GM18867 (cell line): ENCODE results near the gene HCN1.
"Not testable (repeated sequence)": the region's sequence is repeated elsewhere in the genome, so short reads cannot be mapped to it uniquely, and the experiment has no call there.

Experiments
- ATAC-seq: cut with Tn5 transposase; IDR thresholded peaks from one replicate; pipeline ENCODE4 v1.9.1; 2021; ENCODE audit warnings: mild to moderate bottlenecking, moderate library complexity; ENCODE audit not compliant: unreplicated experiment

Gene HCN1

DNA sequence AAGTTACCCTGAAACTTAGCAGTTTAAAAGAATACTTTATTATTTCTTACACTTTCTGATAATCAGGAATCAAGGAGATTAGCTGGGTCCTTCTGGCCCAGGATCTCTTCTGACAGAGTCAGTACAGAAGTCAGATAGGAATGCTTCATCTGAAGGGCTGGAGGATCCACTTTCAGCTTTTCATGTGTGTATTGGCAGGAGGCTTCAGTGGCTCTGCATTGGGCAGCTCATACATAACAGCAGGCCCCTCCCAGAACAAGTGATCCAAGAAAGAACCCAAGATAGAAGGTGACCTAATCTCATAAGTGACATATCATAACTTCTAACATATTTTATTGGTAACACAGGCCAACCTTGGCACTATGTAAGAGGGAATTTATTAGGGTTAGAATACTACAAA lies 258.4 kb downstream of the HCN1 start:
- ATAC-seq, result no peak

DNA sequence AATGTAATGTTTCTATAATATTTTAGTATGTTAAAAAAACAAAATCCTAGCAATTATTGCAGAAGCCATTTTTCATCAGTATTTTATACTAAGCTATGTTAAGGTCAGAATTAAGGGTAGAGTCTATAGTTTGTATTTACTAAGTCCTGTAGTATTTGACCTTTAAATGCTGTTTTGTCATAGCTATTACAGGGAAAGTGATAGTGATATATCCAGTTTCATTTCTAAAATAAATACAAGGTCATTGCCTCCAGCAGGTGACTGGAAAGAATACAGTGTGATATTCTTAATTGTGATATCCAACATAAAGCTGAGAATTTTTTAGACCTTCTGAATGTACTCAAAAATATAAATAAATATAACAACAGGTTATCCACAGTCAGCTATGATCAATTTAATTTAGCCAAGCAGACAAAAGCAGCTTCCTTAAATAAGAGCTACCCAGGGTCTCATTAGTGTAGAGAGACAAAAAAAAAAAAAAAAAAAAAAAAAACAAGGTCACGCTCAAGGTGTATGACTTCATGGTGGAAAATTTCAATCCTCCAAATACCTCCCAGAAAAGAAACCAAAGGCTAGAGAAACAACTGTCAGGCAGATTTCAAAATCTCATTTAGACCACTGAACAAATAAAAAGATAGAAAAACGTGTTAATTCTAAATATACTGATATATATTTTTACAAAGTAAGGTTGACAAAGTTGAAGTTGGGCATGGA lies 278.7 kb downstream of the HCN1 start:
- no peak for ATAC-seq

DNA sequence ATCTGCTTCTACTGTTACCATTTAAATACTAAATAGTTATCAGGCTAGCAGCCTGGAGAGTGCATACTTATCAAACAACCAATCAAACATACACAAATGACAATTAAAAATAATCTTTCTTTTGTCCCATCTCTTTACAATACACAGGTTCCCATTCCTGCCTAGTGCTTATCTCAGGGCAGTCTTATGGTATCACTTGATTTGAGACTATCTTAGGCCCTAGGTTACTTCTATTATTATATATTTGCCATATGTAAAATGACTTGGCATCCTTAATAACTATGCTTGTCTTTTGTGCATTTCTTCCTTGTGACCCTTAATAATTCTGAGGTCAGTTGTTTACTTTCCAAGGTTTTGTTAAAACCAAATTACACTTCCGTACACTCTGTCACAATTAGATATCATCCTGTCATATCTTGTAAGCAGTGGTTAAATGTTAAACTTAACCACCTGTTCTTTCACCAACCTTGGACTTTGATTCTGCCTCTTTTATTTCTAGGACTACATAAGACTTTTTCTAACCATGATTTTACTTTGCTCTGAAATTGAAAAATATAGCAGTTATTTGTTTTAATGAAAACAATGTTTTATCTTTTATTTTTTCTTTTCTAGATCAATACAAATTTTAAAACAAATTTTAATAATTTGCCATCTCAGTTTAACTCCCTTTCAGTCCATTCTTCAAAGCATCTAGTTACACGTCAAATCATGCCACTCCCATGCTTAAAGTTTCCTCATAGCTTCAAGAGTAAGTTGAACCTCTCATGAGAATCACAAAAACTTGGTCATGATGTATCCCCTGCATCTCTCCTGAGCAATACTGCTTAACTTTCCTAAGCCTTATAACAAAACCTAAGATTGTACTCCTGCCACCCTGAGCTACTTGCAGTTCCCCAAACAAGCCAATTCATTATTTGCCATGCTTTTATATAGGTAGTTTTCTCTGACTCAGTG lies 281.3 kb downstream of the HCN1 start:
- ATAC-seq, result no peak

DNA sequence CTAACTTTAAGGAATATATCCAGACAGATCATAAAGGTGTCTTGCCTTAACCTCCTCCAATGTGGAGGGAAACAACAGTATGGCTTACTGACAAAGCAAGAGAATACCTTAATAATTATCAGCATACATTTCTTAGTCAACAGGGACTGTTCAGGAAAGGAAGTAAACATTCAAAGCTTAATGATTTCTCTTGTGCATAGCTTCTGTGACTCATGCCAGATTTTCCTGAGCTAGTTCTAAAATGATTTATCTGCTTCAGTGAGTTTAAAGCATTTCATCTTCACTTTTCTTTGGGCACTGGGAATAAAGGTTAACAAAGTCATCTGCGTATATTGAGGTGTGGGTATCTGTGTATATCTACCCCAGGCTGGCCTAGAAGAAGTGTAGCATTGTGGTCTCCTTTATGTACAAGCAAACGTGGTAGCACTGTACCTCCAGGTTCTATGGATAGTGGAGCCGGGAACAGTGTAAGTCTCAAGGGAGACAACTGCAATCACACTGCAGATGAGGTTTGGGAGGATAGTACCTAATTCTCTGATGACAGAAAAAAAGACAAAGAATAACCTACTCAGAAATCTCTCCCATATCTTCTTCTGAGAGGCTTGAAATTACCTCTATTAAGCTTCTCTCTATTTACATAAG lies 284.1 kb downstream of the HCN1 start:
- ATAC-seq, result no peak

DNA sequence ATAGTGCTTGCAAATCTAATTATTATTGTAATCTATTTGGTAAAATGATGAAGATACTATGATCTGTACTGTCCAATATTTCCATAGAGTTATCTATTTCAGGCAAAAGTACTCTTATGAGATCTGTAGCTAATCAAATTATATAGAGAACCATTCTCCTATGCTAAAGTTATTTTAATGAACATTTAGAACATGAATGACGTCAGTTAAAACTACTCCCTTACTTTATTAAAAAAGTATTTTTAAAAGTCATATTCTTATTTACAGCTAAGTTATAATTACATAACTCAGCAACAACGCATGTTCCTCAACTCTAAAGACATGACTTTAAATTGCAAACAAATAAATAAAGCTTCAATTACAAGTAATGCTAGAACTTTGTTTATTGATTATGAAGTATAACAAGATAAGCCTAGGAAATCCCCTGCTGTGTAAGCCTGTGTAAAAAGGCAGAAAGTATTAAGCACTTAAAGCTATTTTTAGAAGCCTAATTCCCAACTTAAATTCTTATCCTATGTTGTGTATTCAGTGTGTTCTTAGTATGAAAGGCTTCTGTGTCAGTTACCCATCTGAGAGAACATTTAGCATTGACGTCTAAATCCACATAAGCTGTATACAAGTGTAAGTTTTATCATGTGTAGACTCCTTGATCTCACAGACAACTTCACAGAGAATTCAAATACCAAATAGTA lies 285.7 kb downstream of the HCN1 start:
- ATAC-seq, result no peak

DNA sequence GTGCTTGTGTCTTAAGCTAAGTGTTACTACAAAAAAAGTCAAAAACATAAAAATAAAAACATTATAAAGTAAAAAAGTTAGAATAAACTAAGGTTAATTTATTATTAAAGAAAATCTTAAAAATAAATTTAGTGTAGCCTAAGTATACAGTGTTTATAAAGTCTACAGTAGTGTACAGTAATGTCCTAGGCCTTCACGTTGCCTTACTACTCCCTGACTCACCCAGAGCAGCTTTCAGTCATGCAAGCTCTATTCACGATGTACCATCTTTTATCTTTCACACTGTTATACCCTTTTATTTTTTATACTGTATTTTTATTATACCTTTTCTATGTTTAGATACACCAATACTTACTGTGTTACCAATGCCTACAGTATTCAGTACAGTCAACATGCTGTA lies 288.1 kb downstream of the HCN1 start:
- no peak for ATAC-seq

DNA sequence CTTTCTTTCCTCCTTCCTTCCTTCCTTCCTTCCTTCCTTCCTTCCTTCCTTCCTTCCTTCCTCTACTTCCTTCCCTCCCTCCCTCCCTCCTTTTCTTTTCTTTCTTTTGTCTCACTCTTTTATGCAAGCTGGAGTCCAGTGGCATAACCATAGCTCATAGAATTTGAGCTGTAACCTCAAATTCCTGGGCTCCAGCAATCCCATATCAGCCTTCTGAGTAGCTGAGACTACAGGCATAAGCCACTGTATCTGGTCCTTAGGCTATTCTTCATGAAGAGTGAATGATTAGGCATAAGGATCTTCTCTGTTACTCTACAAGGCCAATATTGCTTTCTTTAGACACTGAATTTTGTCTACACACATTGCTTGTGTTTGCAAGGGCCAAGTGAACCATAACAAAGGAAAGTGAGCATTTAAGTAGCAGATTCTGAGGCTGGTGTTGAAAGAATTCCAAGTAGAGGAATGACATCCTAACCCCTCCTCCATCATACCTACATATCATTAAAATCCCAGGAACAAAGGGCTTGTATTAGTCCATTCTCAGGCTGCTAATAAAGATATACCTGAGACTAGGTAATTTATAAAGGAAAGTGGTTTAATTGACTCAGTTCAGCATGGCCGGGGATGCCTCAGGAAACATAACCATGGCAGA lies 293.2 kb downstream of the HCN1 start:
- ATAC-seq, result no peak

DNA sequence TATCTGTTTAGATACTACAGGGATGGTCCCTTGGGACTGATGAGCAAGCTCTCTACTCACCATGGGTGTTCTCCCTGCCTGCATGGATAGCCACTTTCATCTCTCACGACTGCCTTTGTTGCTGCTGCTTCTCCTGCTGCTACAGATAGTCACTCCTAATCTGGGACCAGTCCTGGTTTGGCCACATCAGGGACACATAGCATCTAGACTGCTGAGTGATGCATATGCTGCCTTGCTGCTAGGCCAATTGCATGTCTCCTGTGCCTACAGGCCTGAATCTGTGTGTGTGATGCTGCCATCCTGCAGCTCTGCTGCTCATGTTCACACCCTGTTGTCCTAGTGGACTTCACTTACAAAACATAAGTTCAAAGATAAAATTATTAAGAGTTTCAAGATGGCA lies 297.1 kb downstream of the HCN1 start:
- no peak for ATAC-seq

DNA sequence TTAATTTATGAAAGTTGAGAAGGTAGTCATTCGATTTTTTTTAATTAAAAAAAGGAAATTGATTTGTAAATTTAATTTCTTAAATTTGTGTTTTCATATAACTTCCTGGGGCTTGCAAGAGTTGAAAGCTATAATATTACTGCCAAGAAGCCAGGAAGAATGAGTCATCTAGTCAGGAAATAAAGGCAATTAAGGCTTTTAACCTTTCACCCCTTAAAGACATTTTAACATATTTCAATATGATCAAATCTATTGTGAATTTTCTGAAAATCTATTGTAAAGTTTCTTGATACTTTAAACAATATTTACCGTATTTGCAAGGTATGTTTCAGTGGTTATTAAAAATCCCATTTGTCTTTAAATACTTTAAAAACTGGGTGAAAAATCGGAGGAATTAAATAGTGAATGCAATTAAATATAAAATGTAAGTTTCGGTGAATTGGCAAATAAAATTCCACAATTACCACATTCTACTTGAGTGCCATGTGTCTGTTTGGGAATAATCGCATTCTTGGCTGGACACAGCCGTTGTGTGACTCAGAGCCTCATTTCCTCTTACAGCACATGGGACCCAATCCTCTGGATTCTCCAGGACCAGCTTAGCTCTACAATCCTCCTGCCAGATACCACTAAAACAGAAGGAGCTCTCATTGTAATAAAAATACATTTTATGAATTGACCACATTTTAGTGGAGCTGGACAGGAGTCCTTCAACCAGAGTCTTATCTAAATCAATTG lies 310.7 kb downstream of the HCN1 start:
- ATAC-seq, result no peak

DNA sequence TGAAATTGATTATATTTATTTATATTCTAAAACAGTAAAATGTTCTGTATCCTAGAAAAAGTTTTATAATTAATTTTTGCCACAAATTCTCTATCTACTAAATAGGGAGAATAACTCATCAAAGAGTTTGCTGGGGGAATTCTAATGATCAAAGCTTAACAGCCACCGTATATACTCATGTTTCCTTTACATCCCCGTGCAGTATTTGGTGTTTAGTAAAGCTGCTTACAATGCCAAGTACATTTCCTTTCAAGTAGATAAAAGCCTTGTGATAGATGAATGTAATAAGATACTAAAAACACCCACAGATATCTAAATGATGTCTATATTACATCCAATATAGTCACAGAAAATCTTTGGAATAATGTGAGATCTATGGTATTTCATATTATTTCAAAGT lies 312.2 kb downstream of the HCN1 start:
- no peak for ATAC-seq

DNA sequence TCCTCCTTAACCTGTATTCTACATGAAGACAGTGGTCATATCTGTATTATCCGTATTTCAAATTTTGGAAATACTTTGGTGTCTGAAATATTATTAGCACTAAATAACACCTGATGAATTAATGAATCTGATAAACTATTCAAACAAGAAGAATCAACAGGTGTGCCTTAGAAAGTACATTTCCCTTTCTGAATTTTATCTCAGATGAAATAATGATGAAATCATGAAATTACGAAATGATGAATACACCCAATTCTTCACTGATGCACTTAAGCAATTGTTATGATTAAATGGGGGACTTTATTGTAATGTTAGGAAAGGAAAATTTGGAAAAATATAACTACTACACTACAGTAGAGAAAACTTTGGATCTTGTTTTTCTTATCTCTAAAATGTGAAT lies 313.6 kb downstream of the HCN1 start:
- no peak for ATAC-seq

DNA sequence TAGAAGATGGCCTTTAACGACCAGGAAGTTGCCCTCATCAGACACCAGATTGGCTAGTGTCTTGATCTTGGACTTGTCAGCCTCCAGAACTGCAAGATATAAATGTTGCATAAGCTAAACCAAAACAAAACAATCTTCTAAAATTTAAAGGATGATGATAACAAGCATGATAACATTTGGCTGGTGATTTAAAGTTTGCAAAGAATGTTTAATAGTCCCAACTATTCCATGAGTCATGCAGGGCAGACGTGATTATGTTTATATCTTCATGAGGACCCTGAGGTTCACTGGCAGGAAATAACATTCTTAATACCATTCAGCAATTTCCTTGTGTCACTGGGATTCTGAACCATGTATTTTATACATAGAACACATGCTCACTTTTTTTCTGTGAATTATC lies 319.8 kb downstream of the HCN1 start:
- ATAC-seq, result no peak

DNA sequence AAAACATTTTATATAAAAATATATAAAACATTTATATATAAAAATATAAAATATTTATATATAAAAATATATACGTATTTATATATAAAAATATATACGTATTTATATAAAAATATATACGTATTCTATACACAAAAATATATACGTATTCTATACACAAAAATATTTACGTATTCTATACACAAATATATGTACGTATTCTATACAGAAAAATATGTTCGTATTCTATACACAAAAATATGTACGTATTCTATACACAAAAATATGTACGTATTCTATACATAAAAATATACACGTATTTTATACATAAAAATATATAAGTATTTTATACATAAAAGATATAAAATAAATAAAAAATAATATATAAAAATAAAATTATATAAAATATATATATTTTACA lies 323.6 kb downstream of the HCN1 start:
- no peak for ATAC-seq

DNA sequence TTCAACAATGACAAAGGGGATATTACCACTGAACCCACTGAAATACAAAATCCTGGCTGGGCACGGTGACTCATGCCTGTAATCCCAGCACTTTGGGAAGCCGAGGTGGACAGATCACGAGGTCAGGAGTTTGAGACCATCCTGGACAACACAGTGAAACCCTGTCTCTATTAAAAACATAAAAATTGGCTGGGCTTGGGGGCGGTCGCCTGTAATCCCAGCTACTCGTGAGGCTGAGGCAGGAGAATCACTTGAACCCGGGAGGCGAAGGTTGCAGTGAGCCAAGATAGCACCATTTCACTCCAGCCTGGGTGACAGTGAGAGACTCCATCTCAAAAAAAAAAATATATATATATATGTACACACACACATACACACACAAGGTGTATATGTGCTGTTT lies 324.8 kb downstream of the HCN1 start:
- not testable (repeated sequence) for ATAC-seq

DNA sequence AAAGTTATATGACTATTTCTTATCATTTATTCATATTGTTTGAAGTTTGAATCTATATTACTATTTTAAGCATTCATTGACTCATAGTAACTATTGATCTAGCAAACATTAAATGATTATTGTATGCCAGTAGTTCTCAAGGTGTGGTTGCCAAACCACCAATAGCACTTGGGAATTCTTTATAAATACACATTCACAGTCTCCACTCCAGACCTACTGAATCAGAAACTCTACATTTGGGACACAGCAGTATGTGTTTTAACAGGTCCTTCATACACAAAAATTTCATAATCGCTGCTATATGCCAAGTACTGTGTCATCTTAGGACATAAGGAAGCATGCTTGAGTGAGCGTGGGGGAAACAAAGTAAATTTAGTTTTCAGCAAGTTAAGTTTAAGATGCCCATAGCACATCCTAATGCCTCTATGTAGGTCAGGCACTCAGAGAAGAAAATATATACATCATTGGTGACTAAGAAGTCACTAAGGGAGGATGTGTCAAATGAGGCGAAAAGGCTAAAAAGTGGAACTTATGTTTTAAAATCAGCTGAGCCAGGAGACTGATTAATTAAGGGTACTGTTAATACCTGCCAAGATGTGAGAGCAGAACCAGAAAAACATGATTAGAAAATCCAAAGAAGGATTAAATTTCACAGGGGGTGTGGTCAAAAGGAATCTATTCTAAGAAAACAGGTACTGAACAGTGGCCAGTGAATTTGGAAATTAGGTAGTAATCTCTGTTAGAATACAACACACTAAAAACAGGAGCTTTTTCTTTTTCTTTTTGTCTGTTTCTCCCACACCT lies 340.8 kb downstream of the HCN1 start:
- ATAC-seq, result no peak

DNA sequence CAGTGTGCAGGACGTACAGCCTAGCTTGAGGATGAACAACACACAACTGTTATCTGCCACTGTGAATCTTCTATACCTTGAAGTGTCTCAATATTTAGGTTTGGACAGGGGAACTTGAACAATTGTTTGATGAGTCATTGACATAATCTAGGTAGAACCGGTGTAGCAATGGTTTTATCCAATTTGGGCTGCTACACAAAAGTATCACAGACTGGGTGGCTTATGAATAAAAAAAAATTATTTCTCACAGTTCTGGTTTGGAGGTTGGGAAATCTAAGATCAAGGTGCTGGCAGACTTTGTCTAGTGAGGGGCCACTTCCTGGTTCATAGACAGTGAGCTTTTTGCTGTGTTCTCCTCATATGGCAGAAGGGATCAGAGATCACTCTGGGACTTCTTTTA lies 359.7 kb downstream of the HCN1 start:
- ATAC-seq, result no peak

DNA sequence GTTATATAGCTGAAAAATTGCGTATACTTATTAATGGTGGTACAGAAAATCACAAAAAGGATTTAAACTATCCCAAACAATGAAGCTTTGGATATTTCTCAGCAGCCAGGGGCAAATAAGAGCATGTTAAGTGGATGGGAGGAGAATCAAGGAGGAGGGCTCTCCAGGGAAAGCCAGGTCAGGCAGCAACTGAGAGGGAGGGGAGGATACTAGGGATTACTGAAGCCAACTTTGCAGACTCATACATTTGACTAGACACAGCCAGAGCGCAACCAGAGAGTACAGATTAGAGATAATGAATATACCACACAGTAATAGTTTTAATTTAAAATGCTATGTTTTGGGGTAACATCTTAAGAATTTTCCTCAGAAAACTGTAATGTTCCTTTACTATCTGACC lies 360.2 kb downstream of the HCN1 start:
- ATAC-seq, result no peak

DNA sequence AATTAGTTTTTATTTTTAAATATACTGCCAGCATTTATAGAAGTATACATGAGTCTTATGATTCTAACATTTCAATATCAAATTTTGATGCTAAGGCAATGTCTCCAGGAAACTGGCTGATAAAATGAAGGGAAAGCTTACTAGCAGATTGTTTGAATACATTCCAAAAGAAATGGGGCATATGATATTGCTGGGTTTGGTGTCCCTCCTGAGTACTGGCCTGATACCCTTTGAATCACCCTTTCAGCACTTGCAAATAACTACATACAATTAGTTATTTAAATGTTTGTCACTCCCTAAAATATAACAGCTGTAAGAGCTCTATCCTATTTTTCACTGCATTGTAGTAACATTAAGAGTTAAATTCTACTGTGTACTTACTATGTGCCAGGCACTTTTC lies 360.8 kb downstream of the HCN1 start:
- no peak for ATAC-seq

DNA sequence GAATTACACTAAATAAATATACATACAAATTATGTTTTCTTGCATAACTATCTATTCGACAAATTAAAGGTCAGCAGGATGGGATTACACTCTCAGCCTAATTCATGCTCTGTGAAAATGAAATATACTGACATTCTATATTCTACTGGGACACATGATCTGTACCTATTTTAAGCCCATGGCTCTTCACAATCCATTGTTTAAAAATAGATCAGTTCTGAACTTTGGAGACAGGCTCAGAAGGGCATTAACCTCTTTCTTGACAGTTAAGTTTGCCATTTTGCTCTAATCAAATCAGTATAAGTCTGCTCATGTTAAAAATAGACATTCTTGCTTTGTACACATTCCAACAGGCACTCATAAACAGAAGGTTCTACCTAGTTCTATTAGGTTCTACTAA lies 361.2 kb downstream of the HCN1 start:
- no peak for ATAC-seq
